IPS-20b (cell line): ENCODE measurements around the gene CEP76.
"Not testable (repeated sequence)": the region's sequence is repeated elsewhere in the genome, so short reads cannot be mapped to it uniquely, and the experiment has no call there.

Experiments
- H3K27ac ChIP-seq: one replicate; pipeline ENCODE4 v1.5.1; 2013; ENCODE audit warnings: low read length
- H3K27me3 ChIP-seq: 2 replicates; pipeline ENCODE4 v1.6.1; 2013; ENCODE audit warnings: mild to moderate bottlenecking, low read length, inconsistent platforms; ENCODE audit not compliant: insufficient read depth
- H3K36me3 ChIP-seq: 2 replicates; pipeline ENCODE4 v1.6.1; 2013; ENCODE audit warnings: low read depth, mild to moderate bottlenecking, inconsistent platforms, low read length, moderate library complexity; ENCODE audit not compliant: insufficient read depth
- H3K4me1 ChIP-seq: 2 replicates; pipeline ENCODE4 v1.6.1; 2013; ENCODE audit warnings: mild to moderate bottlenecking, control low read depth, inconsistent platforms, low read length, moderate library complexity; ENCODE audit not compliant: insufficient read depth
- H3K4me3 ChIP-seq: 2 replicates; pipeline ENCODE4 v1.5.1; 2013; ENCODE audit warnings: mild to moderate bottlenecking, low read length, inconsistent platforms
- H3K9ac ChIP-seq: 2 replicates; pipeline ENCODE4 v1.6.1; 2013; ENCODE audit warnings: low read depth, mild to moderate bottlenecking, inconsistent platforms, low read length, moderate library complexity
- H3K9me3 ChIP-seq: 2 replicates; pipeline ENCODE4 v1.6.1; 2013; ENCODE audit warnings: mild to moderate bottlenecking, low read depth, low read length, inconsistent platforms; ENCODE audit not compliant: insufficient read depth

CEP76 gene

DNA sequence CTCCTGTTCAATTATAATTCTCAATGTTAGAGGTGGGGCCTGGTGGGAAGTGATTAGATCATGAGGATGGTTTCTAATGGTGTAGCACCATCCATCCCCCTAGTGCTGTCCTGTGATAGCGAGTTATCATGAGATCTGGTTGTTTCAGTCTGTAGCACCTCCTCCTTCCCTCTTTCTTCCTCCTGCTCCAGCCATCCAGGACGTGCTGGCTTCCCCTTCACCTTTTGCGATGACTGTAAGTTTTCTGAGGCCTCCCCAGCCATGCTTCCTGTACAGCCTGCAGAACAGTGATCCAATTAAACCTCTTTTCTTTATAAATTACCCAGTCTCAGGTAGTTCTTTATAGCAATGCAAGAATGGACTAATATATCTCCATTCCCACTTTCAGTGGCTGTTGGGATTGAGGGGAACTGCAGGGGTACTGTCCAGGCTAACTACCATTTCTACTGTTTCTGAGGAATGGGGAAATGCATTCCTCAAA lies 63.8 kb downstream of the CEP76 start:
- no peaks in the 10 kb centered on the region for H3K9me3 ChIP-seq
- H3K27me3 ChIP-seq: no peaks in the 10 kb centered on the region
- H3K4me1 ChIP-seq: no peaks in the 10 kb centered on the region
- H3K27ac ChIP-seq: no peak overlapping the region
- H3K9ac ChIP-seq: no peak overlapping the region
- no peak overlapping the region for H3K4me3 ChIP-seq
- H3K36me3 ChIP-seq: no peaks in the 10 kb centered on the region

GRCh38 chr18:12637901-12638643 lies 64.5 kb downstream of the CEP76 start:
- H3K27me3 ChIP-seq: no peaks in the 10 kb centered on the region
- no peaks in the 10 kb centered on the region for H3K4me1 ChIP-seq
- no peaks in the 10 kb centered on the region for H3K9me3 ChIP-seq
- no peaks in the 10 kb centered on the region for H3K36me3 ChIP-seq
- no peak overlapping the region for H3K4me3 ChIP-seq
- no peak overlapping the region for H3K9ac ChIP-seq
- H3K27ac ChIP-seq: no peak overlapping the region

DNA sequence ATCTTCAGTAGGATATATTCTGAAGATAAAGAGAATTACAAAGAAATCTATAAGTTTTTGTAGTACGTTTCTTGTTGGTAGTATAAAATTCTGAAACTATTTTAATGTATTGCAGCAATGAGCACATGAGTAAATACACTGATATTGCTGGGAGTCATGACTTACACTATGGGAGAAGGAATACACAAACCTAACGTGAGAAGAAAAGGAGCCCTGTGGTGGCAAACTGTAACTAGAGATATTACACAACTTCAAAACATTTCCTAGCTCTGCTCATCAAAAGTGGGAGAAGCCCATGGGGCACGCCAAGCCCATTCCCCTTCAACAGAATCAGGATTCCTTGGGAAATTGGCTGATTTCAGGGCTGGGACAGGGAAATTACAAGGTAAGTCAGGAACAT lies 65.1 kb downstream of the CEP76 start:
- Histone ChIP-seq H3K9ac (no peak overlapping the region), H3K4me1 (no peaks in the 10 kb centered on the region), H3K4me3 (no peak overlapping the region), H3K27ac (no peak overlapping the region), H3K36me3 (no peaks in the 10 kb centered on the region), H3K27me3 (no peaks in the 10 kb centered on the region), H3K9me3 (no peaks in the 10 kb centered on the region)

- H3K9ac ChIP-seq: no peak overlapping the region
- no peak overlapping the region for H3K4me3 ChIP-seq
- H3K9me3 ChIP-seq: no peaks in the 10 kb centered on the region
- no peaks in the 10 kb centered on the region for H3K4me1 ChIP-seq
- H3K27me3 ChIP-seq: no peaks in the 10 kb centered on the region
- no peak overlapping the region for H3K27ac ChIP-seq
- no peaks in the 10 kb centered on the region for H3K36me3 ChIP-seq
These were observed 70.6 kb downstream of the CEP76 start for GRCh38 chr18:12631831-12632477.

GRCh38 chr18:12630136-12630535 lies 72.4 kb downstream of the CEP76 start:
- Histone ChIP-seq H3K9me3 (no peaks in the 10 kb centered on the region), H3K4me3 (no peak overlapping the region), H3K9ac (no peak overlapping the region), H3K27me3 (no peaks in the 10 kb centered on the region), H3K4me1 (no peaks in the 10 kb centered on the region), H3K27ac (no peak overlapping the region), H3K36me3 (no peaks in the 10 kb centered on the region)

GRCh38 chr18:12628706-12629702 lies 73.5 kb downstream of the CEP76 start:
- H3K4me3 ChIP-seq: no peak overlapping the region
- no peaks in the 10 kb centered on the region for H3K36me3 ChIP-seq
- H3K4me1 ChIP-seq: no peaks in the 10 kb centered on the region
- no peaks in the 10 kb centered on the region for H3K9me3 ChIP-seq
- no peaks in the 10 kb centered on the region for H3K27me3 ChIP-seq
- H3K27ac ChIP-seq: no peak overlapping the region
- no peak overlapping the region for H3K9ac ChIP-seq

GRCh38 chr18:12627199-12627598 lies 75.3 kb downstream of the CEP76 start:
- not testable (repeated sequence) for H3K36me3 ChIP-seq, H3K4me3 ChIP-seq, H3K4me1 ChIP-seq, H3K9me3 ChIP-seq, H3K27ac ChIP-seq, H3K27me3 ChIP-seq, H3K9ac ChIP-seq

GRCh38 chr18:12625241-12625640 lies 77.3 kb downstream of the CEP76 start:
- no peaks in the 10 kb centered on the region for H3K36me3 ChIP-seq
- H3K4me3 ChIP-seq: no peak overlapping the region
- no peak overlapping the region for H3K27ac ChIP-seq
- H3K9ac ChIP-seq: no peak overlapping the region
- H3K27me3 ChIP-seq: no peaks in the 10 kb centered on the region
- no peaks in the 10 kb centered on the region for H3K9me3 ChIP-seq
- no peaks in the 10 kb centered on the region for H3K4me1 ChIP-seq
